ENCODE data around the gene CCDC88B. TPM values are rescaled to one million over a fixed set of nuclear protein-coding genes. Genes with fewer than 3 reads are reported as not detected.

The CCDC88B gene
- total RNA-seq: 1 to 10 TPM; 3.3 to 8.3 (median 5.4) TPM

DNA sequence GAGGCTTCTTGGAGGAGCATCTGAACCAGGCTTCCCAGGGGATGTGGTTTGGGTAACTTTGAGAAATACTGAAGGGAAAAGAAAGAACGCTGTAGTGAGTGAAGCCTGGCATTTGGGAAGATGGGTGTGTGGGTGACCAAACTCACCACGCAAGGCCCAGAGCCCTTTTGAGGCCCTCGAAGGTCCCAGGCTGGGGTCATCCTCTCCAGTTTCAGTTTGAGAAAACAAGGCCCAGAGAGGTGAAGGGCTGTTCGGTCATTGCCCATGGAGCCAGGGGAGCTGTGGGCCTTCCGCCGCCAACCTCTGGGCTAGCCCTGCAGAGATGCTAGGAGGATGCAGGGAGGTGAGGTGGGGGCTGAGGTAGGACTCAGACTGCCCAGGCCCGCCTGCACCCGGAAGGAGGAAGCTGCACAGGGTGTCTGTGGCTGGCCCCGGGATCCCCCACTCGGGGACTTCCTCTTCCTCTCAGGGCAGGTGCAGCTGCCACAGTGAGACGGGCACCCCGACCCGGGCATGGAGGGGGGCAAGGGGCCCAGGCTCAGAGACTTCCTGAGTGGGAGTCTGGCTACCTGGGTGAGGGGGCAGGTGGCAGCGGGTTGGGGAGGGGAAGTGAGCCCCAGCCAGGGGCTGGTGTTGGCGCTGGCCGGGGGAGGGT lies at the start of gene CCDC88B:
Gene CCDC88B, plus strand, starts transcription at position 451 of the 655 bp plus-strand sequence. Its CDS starts 63 bp downstream, at position 514.
- TF ChIP-seq POLR2AphosphoS5 (IDR thresholded peaks at IDR 0.05) (no peak), EP300 (IDR thresholded peaks at IDR 0.05) (no peak), CTCF (IDR thresholded peaks at IDR 0.05) (no peak), POLR2A (IDR thresholded peaks at IDR 0.05) (no peak)
- Histone ChIP-seq H3K36me3 (no peaks in the 10 kb centered on the region), H3K27ac (no peak within 1 kb of the TSS), H3K4me3 (peak within 1 kb of the TSS; percentile 30), H3K4me1 (peaks cover 23% of the 10 kb centered on the region), H3K27me3 (no peaks in the 10 kb centered on the region), H3K9me3 (no peaks in the 10 kb centered on the region)
- no peak for DNase-seq (ENCODE audit: low spot score in 2 of 2)
- WGBS: 74% methylated on average over 14 of the region's 16 CpGs

DNA sequence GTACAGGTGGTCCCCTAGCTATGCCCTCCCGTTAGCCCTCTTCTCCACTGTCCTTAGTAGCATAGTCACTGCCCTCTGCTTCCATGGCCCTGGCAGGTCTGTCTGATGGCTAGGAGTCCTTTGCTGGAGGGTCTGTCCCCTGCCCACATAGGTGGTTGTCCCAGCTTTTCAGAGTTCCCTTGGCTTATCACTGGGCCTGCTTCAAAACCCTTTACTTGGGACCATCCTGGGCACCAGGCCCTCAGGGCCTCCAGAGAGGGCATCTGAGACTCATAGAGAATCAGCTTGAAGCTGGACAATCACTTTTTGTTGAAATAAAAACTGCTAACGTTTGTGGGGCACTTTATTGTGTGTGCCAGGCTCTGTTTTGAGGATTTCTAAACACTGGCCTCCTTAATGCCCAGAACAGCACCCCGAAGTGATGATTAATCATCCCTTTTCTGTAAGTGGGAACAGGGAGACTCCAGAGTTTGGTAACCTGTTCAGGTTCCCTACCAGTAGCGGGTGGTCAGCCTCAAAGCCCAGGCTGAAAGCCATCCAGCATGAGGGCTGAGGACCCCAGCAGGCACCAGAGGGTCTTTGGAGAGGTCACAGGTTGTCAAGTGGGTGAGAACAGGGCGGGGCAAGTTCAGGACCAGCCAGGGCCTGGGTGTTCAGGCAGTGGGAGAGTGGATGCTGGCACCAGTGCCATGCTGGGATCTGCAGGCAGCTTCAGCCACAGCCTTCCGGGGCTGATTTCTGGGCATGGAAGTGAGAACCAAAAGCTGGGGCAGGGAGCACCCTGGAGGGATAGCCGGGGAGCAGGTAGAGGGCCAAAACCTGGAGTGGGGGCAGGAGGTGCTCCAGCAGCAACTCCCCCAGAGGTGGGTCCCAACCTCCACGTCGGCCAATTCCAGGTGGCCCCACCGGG lies 49.4 kb upstream of the CCDC88B start:
- Histone ChIP-seq H3K9me3 (no peaks in the 10 kb centered on the region), H3K27me3 (peaks cover 27% of the 10 kb centered on the region), H3K36me3 (peaks cover 6% of the 10 kb centered on the region), H3K27ac (no peak overlapping the region), H3K4me3 (no peak overlapping the region), H3K4me1 (peaks cover 35% of the 10 kb centered on the region)
- no peak for TF ChIP-seq EP300 (IDR thresholded peaks at IDR 0.05)
- TF ChIP-seq POLR2A (IDR thresholded peaks at IDR 0.05): no peak
- TF ChIP-seq POLR2AphosphoS5 (IDR thresholded peaks at IDR 0.05): no peak
- WGBS: 66% methylated on average over 4 of the region's 10 CpGs
- DNase-seq (ENCODE audit: low spot score in 2 of 2): no peak

DNA sequence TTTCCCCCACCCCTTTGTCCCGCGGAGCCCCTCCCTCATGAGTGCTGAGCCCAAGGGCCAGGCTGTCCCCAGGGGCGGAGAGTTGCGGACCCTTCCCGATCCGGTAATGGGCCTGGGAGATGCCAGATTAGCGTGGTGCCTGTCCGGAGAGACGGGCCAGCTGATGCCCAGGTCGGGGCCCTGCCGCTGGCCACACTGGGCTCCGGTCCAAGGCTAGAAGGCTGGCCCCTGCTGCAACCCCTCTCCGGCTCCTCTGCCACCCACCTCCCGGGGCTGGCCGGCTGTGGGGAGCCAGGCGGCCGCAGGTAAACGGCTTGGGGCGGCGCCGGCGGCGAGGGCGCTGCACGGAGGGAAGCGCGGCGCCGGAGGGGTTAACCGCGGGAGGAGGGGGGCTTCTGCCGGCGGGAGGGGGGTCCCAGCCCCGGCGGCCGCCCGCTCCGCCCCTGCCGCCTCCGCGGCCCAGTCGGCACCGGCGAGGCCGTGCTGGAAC lies 48.7 kb upstream of the CCDC88B start, which contains the start of gene KCNK4:
Gene KCNK4, plus strand, starts transcription at position 41 of the 490 bp plus-strand sequence. CDS start 1,717 bp downstream, outside the sequence.
- TF ChIP-seq POLR2AphosphoS5 (IDR thresholded peaks at IDR 0.05): no peak
- no peak for TF ChIP-seq POLR2A (IDR thresholded peaks at IDR 0.05)
- TF ChIP-seq EP300 (IDR thresholded peaks at IDR 0.05): no peak
- TF ChIP-seq CTCF (IDR thresholded peaks at IDR 0.05): no peak
- Histone ChIP-seq H3K27me3 (peaks cover 27% of the 10 kb centered on the region), H3K27ac (no peak within 1 kb of the TSS), H3K9me3 (no peaks in the 10 kb centered on the region), H3K4me1 (peaks cover 29% of the 10 kb centered on the region), H3K36me3 (peaks cover 6% of the 10 kb centered on the region), H3K4me3 (peak within 1 kb of the TSS; percentile 53)
- DNase-seq (ENCODE audit: low spot score in 2 of 2): no peak
- WGBS: 13% methylated on average over 6 of the region's 45 CpGs

- Histone ChIP-seq H3K4me1 (peaks cover 29% of the 10 kb centered on the region), H3K27me3 (peaks cover 33% of the 10 kb centered on the region), H3K27ac (no peak overlapping the region), H3K36me3 (peaks cover 6% of the 10 kb centered on the region), H3K4me3 (peak overlapping the region; percentile 53), H3K9me3 (no peaks in the 10 kb centered on the region)
- no peak for DNase-seq (ENCODE audit: low spot score in 2 of 2)
- 2% methylated on average over 15 of the region's 96 CpGs for WGBS
- no peak for TF ChIP-seq EP300 (IDR thresholded peaks at IDR 0.05)
- no peak for TF ChIP-seq POLR2A (IDR thresholded peaks at IDR 0.05)
- TF ChIP-seq CTCF (IDR thresholded peaks at IDR 0.05): no peak
- no peak for TF ChIP-seq POLR2AphosphoS5 (IDR thresholded peaks at IDR 0.05)
These were observed 48.1 kb upstream of the CCDC88B start for GRCh38 chr11:64291752-64292459.

DNA sequence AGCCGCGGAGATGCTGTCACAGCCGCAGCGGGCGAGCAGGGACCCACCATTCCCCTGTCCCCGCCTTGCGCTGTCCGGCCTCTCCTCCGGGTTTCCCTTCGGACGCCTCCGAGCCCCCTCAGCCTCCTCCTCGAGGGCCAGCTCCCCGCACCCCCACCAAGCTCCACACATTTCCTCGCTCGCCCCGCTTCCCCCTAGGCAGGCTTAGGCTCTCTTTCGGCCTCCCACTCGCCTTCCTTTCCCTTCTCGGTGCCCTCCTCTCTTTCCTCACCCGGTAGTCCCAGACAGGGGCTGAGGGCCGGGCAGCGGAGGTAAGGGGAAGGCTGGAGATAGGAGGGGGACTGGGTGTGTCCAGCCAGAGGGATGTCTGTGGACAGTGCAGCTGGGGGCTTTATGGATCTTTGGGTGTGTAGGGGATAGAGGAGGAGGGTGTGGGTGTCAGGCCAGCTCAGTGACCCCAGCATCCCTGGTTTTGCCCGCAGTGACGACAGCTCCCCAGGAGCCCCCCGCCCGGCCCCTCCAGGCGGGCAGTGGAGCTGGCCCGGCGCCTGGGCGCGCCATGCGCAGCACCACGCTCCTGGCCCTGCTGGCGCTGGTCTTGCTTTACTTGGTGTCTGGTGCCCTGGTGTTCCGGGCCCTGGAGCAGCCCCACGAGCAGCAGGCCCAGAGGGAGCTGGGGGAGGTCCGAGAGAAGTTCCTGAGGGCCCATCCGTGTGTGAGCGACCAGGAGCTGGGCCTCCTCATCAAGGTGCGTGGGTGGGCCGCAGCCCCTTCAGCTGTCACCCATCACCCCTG lies 47.3 kb upstream of the CCDC88B start:
- no peaks in the 10 kb centered on the region for H3K9me3 ChIP-seq
- peaks cover 6% of the 10 kb centered on the region for H3K36me3 ChIP-seq
- peak overlapping the region; percentile 53 for H3K4me3 ChIP-seq
- no peak overlapping the region for H3K27ac ChIP-seq
- no peak for TF ChIP-seq POLR2A (IDR thresholded peaks at IDR 0.05)
- no peak for TF ChIP-seq CTCF (IDR thresholded peaks at IDR 0.05)
- TF ChIP-seq EP300 (IDR thresholded peaks at IDR 0.05): no peak
- TF ChIP-seq POLR2AphosphoS5 (IDR thresholded peaks at IDR 0.05): no peak
- DNase-seq (ENCODE audit: low spot score in 2 of 2): no peak
- peaks cover 40% of the 10 kb centered on the region for H3K27me3 ChIP-seq
- WGBS: 41% methylated on average over 34 of the region's 42 CpGs
- peaks cover 34% of the 10 kb centered on the region for H3K4me1 ChIP-seq

All from suprapubic skin (tissue), 4 donors.